Spleen (tissue), 11 donors: Measurements from ENCODE around the gene NHERF1. TPM values are rescaled to one million over a fixed set of nuclear protein-coding genes. Genes with fewer than 3 reads are reported as not detected.
A peak's percentile ranks its signal among the peaks of the same experiment; 100 is the strongest.

Experiments
- DNase-seq: peaks from one replicate; pipeline ENCODE4 v3.0.0-alpha.2; 2020
- H3K27ac ChIP-seq, 8 donors: fragments of 200-600 bp; sonication (generic) in 7 of 8; 1 replicate in 4 of 8; 2 replicates in 4 of 8; pipeline versions ENCODE4 v1.5.0 to v1.8.0; 2016 to 2021; ENCODE audit warnings: inconsistent platforms in 4 of 8, mild to moderate bottlenecking in 4 of 8, moderate library complexity in 1 of 8
- H3K27me3 ChIP-seq, 7 donors: fragments of 200-600 bp; sonication (generic) in 6 of 7; replicated peaks in 1 of 7; 1 replicate in 4 of 7; 2 replicates in 3 of 7; pipeline versions ENCODE4 v1.5.0 to v1.8.0; 2016 to 2021; ENCODE audit warnings: inconsistent platforms in 3 of 7, mild to moderate bottlenecking in 1 of 7
- H3K36me3 ChIP-seq, 6 donors: fragments of 200-600 bp; sonication (generic) in 5 of 6; 1 replicate in 4 of 6; 2 replicates in 2 of 6; pipeline versions ENCODE4 v1.5.0 to v1.8.0; 2016 to 2021; ENCODE audit warnings: inconsistent platforms in 2 of 6
- H3K4me1 ChIP-seq, 6 donors: fragments of 200-600 bp; sonication (generic) in 5 of 6; 1 replicate in 3 of 6; 2 replicates in 3 of 6; pipeline versions ENCODE4 v1.5.0 to v1.8.0; 2016 to 2021; ENCODE audit warnings: inconsistent platforms in 3 of 6
- H3K4me3 ChIP-seq, 8 donors: fragments of 200-600 bp; sonication (generic) in 7 of 8; 1 replicate in 4 of 8; 2 replicates in 4 of 8; pipeline versions ENCODE4 v1.5.0 to v1.8.0; 2016 to 2021; ENCODE audit warnings: inconsistent platforms in 4 of 8, mild to moderate bottlenecking in 4 of 8, moderate library complexity in 2 of 8
- H3K9me3 ChIP-seq, 8 donors: fragments of 200-600 bp; sonication (generic) in 7 of 8; 1 replicate in 4 of 8; 2 replicates in 4 of 8; pipeline versions ENCODE4 v1.5.0 to v1.8.0; 2016 to 2021; ENCODE audit warnings: inconsistent platforms in 4 of 8
- POLR2A ChIP-seq, 3 donors: fragments of 450-650 bp; IDR thresholded peaks; one replicate each; pipeline ENCODE4 v1.5.1; 2017; ENCODE audit warnings: antibody characterized with exemption in 3 of 3, mild to moderate bottlenecking in 1 of 3
- POLR2AphosphoS5 ChIP-seq, 3 donors: sonication (generic); formaldehyde crosslinking; IDR thresholded peaks; one replicate each; pipeline ENCODE4 v1.5.1; 2017; ENCODE audit warnings: antibody characterized with exemption in 3 of 3
- WGBS, 5 donors: extraction: QIAGEN DNeasy Blood & Tissue Kit in 3 of 5; methylation state at CpG; one replicate each; pipeline versions ENCODE4 v1.1.5 to v1.1.7; 2013 to 2018; 5-methylcytosine and 5-hydroxymethylcytosine counted together
- intact Hi-C: fragments of 100-400 bp; cut with DNase I; formaldehyde crosslinking; loops from one replicate; pipeline ENCODE4 v1.15.0; 2023; ENCODE audit warnings: low total_unique reads
- polyA plus RNA-seq, 3 donors: library from polyadenylated mRNA; stranded (reverse); fragments of 200-250 nt; gene quantifications; one replicate each; pipeline ENCODE4 v1.2.1, GENCODE V29; 2013
- total RNA-seq, 7 donors: library from RNA; depleted of rRNA in 3 of 7; stranded (reverse); fragments of >200 nt in 3 of 7; fragmentation: NEBNext Ultra II Directional in 4 of 7; extraction: Animal tissue kit (Norgen Biotek cat#: 25700) in 4 of 7; gene quantifications; one replicate each; pipeline versions ENCODE4 v1.1.0 to v1.2.1, GENCODE V29; 2016 to 2021
- TF ChIP-seq, protein P1 (sequence below), 11 experiments: fragments of 200-600 bp in 7 of 11; fragments of 450-650 bp in 4 of 11; sonication (generic) in 4 of 11; IDR thresholded peaks in 8 of 11; conservative IDR thresholded peaks in 3 of 11; 1 replicate in 7 of 11; 2 replicates in 4 of 11; pipeline versions ENCODE4 v1.4.0 to v1.8.0; 2016 to 2021; ENCODE audit warnings: antibody characterized with exemption in 11 of 11, inconsistent platforms in 4 of 11, mild to moderate bottlenecking in 1 of 11
- donor health status: healthy with polysubstance abuse.
- donor health status: DM: no; HTN: no; CAD: no; lungs with moderate emphysema.
- donor health status: DM: no; HTN: no; CAD: no.
- donor health status: Bipolar disorder and iron deficiency.
- donor health status: healthy.
- donor health status: DM: no; HTN: no; CAD: no.
- donor health status: DM: yes; HTN: yes; CAD: no.

Gene NHERF1
- total and polyA plus RNA-seq, 10 donors, result 28.7 to 85.6 (median 52.0) TPM

DNA sequence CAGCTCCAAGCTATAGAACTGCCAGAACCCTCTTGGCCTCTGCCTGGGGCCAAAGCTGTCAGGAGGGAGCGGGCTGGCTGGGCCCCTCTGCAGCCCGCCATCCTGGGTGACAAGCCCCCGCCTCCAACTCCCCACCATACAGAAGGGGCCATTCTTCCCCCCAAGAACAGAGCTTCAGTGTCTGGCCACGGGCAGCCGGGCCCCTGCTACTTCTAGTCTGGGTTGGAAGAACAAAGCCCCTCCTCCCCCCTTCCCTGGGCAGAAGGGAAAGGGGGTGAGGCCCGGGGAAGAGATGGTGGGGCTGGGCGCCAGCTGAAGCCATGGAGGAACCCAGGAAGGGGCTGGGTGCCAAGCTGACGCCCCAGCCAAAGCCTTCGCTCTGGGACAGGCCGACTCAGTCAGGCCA, 18.7 kb downstream of the NHERF1 start:
- peaks cover 0 to 66% (median 13%) of the 10 kb centered on the region in 6 donors for H3K4me1 ChIP-seq
- H3K4me3 ChIP-seq, result no peak overlapping the region
- intact Hi-C loops, result no loop called here
- peaks cover 0 to 100% (median 84%) of the 10 kb centered on the region in 6 donors for H3K36me3 ChIP-seq
- H3K27ac ChIP-seq, result peak overlapping the region in 2 of 8 donors; percentile 5 to 33
- H3K27me3 ChIP-seq, result no peaks in the 10 kb centered on the region
- TF ChIP-seq, protein P1, sequence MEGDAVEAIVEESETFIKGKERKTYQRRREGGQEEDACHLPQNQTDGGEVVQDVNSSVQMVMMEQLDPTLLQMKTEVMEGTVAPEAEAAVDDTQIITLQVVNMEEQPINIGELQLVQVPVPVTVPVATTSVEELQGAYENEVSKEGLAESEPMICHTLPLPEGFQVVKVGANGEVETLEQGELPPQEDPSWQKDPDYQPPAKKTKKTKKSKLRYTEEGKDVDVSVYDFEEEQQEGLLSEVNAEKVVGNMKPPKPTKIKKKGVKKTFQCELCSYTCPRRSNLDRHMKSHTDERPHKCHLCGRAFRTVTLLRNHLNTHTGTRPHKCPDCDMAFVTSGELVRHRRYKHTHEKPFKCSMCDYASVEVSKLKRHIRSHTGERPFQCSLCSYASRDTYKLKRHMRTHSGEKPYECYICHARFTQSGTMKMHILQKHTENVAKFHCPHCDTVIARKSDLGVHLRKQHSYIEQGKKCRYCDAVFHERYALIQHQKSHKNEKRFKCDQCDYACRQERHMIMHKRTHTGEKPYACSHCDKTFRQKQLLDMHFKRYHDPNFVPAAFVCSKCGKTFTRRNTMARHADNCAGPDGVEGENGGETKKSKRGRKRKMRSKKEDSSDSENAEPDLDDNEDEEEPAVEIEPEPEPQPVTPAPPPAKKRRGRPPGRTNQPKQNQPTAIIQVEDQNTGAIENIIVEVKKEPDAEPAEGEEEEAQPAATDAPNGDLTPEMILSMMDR (IDR thresholded peaks at IDR 0.05 in 8 of 11, conservative IDR thresholded peaks at IDR 0.05 in 3 of 11), result no peak
- TF ChIP-seq POLR2A (IDR thresholded peaks at IDR 0.05), result no peak
- TF ChIP-seq POLR2AphosphoS5 (IDR thresholded peaks at IDR 0.05), result peak in 1 of 3 donors; percentile 60
- no peaks in the 10 kb centered on the region for H3K9me3 ChIP-seq
- no peak for DNase-seq
- 73 to 89% (median 79%) methylated on average over 7 to 10 of the region's 10 CpGs for WGBS, 5 donors

DNA sequence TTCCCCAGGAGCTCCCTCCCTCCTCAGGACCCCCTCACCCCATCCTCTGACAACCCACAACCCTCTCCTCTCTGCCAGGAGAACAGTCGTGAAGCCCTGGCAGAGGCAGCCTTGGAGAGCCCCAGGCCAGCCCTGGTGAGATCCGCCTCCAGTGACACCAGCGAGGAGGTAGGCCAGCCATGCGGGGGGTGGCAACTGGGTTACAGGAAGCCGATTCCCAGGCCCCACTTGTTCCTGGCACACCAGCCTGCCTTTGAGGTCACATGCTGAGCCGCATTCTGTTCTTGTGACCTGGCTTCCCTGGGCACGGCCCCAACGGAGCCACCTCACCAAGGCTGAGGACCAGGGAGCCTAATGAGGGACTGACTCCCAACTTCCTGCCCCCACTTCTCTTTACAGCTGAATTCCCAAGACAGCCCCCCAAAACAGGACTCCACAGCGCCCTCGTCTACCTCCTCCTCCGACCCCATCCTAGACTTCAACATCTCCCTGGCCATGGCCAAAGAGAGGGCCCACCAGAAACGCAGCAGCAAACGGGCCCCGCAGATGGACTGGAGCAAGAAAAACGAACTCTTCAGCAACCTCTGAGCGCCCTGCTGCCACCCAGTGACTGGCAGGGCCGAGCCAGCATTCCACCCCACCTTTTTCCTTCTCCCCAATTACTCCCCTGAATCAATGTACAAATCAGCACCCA, 19.8 kb downstream of the NHERF1 start:
- Histone ChIP-seq H3K36me3 (peaks cover 0 to 100% (median 92%) of the 10 kb centered on the region in 6 donors), H3K27me3 (no peaks in the 10 kb centered on the region), H3K4me3 (no peak overlapping the region), H3K27ac (peak overlapping the region in 1 of 8 donors; percentile 33), H3K4me1 (peaks cover 0 to 55% (median 11%) of the 10 kb centered on the region in 6 donors), H3K9me3 (no peaks in the 10 kb centered on the region)
- intact Hi-C loops, result no loop called here
- DNase-seq, result no peak
- 63 to 72% (median 68%) methylated on average over 15 to 17 of the region's 17 CpGs for WGBS, 5 donors
- peak; percentile 4 to 64 (median 29) for TF ChIP-seq POLR2AphosphoS5 (IDR thresholded peaks at IDR 0.05)
- TF ChIP-seq, protein P1 (IDR thresholded peaks at IDR 0.05 in 8 of 11, conservative IDR thresholded peaks at IDR 0.05 in 3 of 11), result no peak

DNA sequence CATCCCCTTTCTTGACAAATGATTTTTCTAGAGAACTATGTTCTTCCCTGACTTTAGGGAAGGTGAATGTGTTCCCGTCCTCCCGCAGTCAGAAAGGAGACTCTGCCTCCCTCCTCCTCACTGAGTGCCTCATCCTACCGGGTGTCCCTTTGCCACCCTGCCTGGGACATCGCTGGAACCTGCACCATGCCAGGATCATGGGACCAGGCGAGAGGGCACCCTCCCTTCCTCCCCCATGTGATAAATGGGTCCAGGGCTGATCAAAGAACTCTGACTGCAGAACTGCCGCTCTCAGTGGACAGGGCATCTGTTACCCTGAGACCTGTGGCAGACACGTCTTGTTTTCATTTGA, 20.3 kb downstream of the NHERF1 start:
- H3K4me1 ChIP-seq, result peaks cover 0 to 55% (median 11%) of the 10 kb centered on the region in 6 donors
- intact Hi-C loops, result no loop called here

More for the DNA sequence above, 20.3 kb downstream of the NHERF1 start:
- WGBS, 5 donors, result 75 to 84% (median 82%) methylated on average over 7 of the region's 7 CpGs
- Histone ChIP-seq H3K36me3 (peaks cover 0 to 100% (median 93%) of the 10 kb centered on the region in 6 donors), H3K27ac (peak overlapping the region in 1 of 8 donors; percentile 33), H3K9me3 (no peaks in the 10 kb centered on the region), H3K27me3 (no peaks in the 10 kb centered on the region), H3K4me3 (no peak overlapping the region)
- TF ChIP-seq POLR2AphosphoS5 (IDR thresholded peaks at IDR 0.05) (peak in 1 of 3 donors; percentile 34), POLR2A (IDR thresholded peaks at IDR 0.05) (no peak)
- TF ChIP-seq, protein P1 (IDR thresholded peaks at IDR 0.05 in 8 of 11, conservative IDR thresholded peaks at IDR 0.05 in 3 of 11), result no peak
- DNase-seq, result no peak
